Stimulated activated CD8-positive, alpha-beta memory T cell treated with anti-CD3 and anti-CD28 coated beads, Interleukin-4, amount 100 ng/mL, for 24 hours (primary cell): Measurements from ENCODE around the gene NTNG2.

Experiments
- DNase-seq: peaks from one replicate; pipeline ENCODE4 v3.0.0-alpha.2; 2020; ENCODE audit warnings: low read depth

The NTNG2 gene

GRCh38 chr9:132171702-132172101, 9.8 kb downstream of the NTNG2 start:
- no peak for DNase-seq

- no peak for DNase-seq
These were observed 10.3 kb downstream of the NTNG2 start for GRCh38 chr9:132172185-132172584.

- no peak for DNase-seq
These were observed 13.6 kb downstream of the NTNG2 start for GRCh38 chr9:132175431-132175830.

- DNase-seq: no peak
These were observed 14.5 kb downstream of the NTNG2 start for GRCh38 chr9:132176338-132176737.

- DNase-seq: no peak
These were observed 20.0 kb downstream of the NTNG2 start for GRCh38 chr9:132181796-132182313.

GRCh38 chr9:132182314-132183091, 20.6 kb downstream of the NTNG2 start:
- DNase-seq: no peak

GRCh38 chr9:132183134-132183533, 21.3 kb downstream of the NTNG2 start:
- DNase-seq: no peak

GRCh38 chr9:132183715-132184114, 21.9 kb downstream of the NTNG2 start:
- DNase-seq: no peak

- no peak for DNase-seq
These were observed 22.3 kb downstream of the NTNG2 start for GRCh38 chr9:132184124-132184523.

GRCh38 chr9:132185073-132186009, 23.5 kb downstream of the NTNG2 start:
- DNase-seq: no peak

- DNase-seq: no peak
These were observed 25.3 kb downstream of the NTNG2 start for GRCh38 chr9:132187121-132187620.

GRCh38 chr9:132190966-132191365, 29.1 kb downstream of the NTNG2 start:
- no peak for DNase-seq

- no peak for DNase-seq
These were observed 30.9 kb downstream of the NTNG2 start for GRCh38 chr9:132192728-132193127.

- DNase-seq: no peak
These were observed 31.6 kb downstream of the NTNG2 start for GRCh38 chr9:132193227-132194124.

- no peak for DNase-seq
These were observed 32.6 kb downstream of the NTNG2 start for GRCh38 chr9:132194508-132194907.

- no peak for DNase-seq
These were observed 35.5 kb downstream of the NTNG2 start for GRCh38 chr9:132197315-132197714.

- no peak for DNase-seq
These were observed 36.1 kb downstream of the NTNG2 start for GRCh38 chr9:132197856-132198550.

GRCh38 chr9:132199056-132199455, 37.2 kb downstream of the NTNG2 start:
- no peak for DNase-seq

GRCh38 chr9:132200706-132201105, 38.8 kb downstream of the NTNG2 start:
- no peak for DNase-seq

GRCh38 chr9:132201139-132201538, 39.3 kb downstream of the NTNG2 start:
- no peak for DNase-seq
